GM20000 (cell line): Measurements from ENCODE around the gene CDKAL1.

Experiments
- DNase-seq: peaks from one replicate; pipeline ENCODE4 v3.0.0; 2012; ENCODE audit warnings: low spot score
- TF ChIP-seq, protein P1 (sequence below): IDR thresholded peaks from 2 replicates; pipeline ENCODE4 v1.5.1; 2012; ENCODE audit warnings: mild to moderate bottlenecking, control low read depth; ENCODE audit errors: extremely low read depth, missing control alignments

Gene CDKAL1

DNA sequence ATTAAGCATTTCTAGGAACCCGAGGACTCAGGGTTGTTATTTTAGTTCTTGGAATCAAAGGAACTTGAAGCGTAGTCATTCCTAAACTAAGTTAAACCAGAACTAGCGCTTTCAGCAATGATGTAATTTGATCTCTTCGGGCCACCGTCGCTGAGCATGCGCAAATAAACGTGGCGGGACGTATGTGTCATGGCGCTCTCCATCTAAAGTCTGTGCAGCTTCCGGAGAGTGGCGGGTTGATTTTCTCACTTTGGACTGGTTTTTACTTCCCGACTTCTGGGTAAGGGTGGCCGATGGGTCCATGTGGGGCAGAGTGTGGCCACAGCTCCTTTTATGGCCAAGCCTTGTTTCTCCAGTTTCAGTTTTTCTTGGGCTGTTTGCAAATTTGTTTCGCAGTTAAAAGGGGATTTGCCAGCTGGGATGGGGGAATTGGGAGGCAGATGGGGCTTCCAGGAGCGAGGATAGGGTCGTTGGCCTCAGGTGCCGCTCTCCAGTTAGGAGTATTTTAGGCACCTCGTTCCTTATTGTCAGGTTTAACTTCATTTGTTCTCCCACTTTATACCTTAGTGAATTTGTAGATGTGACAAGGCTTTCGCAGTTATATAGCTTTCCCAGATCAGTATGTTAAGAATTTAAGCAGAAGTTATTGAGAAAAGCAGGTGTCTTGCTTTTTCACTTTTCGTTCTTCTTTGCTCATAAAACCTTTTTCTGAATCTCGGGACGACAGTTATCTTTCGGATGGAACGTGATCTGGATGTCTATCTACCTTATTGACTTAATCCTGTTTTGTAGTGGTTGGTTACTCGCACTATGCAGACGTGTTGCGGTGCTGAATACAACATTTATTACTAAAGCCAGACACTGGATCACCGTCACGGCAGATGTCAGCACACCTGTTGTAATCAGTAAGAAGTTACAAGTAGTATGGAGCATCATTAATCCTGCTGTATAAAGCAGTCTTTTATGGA lies at the start of gene CDKAL1:
CDKAL1 (plus strand) TSS at position 163 of the 968 bp plus-strand sequence. CDS start 11,894 bp downstream, outside the sequence.
- TF ChIP-seq, protein P1, sequence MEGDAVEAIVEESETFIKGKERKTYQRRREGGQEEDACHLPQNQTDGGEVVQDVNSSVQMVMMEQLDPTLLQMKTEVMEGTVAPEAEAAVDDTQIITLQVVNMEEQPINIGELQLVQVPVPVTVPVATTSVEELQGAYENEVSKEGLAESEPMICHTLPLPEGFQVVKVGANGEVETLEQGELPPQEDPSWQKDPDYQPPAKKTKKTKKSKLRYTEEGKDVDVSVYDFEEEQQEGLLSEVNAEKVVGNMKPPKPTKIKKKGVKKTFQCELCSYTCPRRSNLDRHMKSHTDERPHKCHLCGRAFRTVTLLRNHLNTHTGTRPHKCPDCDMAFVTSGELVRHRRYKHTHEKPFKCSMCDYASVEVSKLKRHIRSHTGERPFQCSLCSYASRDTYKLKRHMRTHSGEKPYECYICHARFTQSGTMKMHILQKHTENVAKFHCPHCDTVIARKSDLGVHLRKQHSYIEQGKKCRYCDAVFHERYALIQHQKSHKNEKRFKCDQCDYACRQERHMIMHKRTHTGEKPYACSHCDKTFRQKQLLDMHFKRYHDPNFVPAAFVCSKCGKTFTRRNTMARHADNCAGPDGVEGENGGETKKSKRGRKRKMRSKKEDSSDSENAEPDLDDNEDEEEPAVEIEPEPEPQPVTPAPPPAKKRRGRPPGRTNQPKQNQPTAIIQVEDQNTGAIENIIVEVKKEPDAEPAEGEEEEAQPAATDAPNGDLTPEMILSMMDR, result no peak
- DNase-seq, result peak; percentile 74

DNA sequence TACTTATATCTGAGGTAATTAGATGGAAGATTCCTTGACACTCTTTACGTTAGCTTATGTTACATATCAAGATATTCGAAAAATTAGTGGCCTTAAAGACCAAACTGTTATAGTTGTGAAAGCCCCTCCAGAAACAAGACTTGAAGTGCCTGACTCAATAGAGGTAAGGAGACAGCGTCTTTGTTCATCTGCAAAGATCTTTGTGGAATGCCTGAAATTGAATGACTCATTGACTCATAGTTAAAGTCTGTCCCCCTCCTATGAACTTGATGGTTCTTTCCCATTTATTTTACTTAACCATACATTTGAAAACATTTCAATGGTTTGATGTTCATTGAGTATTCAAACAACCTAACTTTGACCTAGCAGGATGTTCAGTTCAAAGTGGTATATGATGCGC lies 47.6 kb upstream of the CDKAL1 start:
- TF ChIP-seq, protein P1, result no peak
- DNase-seq, result no peak

DNA sequence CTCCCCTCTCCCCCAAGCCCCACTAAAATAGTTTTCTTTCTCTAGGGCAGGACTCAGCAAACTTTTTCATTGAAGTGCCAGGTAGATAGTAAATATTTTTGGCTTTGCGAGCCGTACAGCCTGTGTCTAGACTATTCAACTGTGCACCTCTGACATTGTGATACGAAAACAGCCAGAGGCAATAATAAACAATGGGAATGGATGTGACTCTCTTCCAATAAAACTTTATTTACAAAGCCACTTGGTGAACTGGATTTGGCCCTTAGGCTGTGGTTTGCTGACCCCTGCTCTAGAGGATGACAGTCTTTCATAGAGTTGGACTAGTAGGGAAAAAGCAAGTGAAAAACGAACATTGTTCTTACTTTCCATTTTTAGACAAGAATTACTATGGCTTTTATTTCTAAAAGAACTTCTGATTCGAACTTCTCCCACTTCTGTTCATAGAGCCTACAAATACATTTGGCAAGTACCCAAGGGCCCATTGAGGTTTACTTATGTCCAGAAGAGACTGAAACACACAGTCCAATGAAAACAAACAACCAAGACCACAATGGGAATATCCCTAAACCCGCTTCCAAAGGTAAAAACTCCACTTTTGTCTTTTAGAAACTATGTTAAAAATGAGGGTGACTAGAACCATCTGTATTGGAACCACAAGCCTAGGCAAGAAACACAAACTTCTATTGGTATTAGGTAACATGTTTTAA lies 46.4 kb upstream of the CDKAL1 start:
- DNase-seq, result no peak
- TF ChIP-seq, protein P1, result no peak

DNA sequence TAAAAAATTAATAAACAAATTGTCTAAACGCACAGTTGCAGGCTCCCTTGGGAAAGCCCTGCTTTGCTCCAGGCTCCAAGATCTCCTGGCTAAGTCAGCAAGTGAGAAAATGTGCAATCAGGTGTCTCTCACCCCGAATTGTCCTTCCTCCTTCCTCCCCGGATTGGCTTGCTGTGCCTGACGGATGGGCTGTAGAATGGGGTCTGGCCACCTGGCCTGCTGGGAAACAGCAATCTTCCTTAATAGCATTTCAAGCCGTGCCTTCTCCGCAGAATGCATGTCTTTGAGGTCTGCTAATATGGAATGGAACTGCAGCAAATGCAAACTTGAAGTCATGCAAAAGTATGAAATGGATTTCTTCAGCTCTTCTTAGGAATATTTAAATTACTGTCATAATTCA lies 43.7 kb upstream of the CDKAL1 start:
- TF ChIP-seq, protein P1, result no peak
- no peak for DNase-seq

DNA sequence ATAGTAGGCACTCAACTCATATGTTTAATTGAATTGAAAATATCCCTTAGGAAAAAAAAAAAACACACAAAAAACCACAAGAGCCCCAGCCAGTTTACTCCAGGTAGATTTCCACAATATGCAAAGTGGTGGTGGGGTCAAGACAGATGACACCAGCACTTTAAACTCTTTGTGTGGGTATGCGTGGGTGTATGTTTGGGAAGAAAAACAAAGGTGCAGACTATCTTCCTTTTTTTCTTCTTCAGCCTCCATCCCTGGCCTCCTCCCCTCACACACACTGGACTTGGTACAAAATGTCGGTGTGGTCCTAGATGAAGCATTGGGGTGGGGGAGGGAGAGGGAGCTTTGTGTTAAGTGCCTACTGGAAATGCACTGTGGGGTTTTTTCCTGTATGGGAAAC lies 42.2 kb upstream of the CDKAL1 start:
- no peak for DNase-seq
- TF ChIP-seq, protein P1, result no peak

DNA sequence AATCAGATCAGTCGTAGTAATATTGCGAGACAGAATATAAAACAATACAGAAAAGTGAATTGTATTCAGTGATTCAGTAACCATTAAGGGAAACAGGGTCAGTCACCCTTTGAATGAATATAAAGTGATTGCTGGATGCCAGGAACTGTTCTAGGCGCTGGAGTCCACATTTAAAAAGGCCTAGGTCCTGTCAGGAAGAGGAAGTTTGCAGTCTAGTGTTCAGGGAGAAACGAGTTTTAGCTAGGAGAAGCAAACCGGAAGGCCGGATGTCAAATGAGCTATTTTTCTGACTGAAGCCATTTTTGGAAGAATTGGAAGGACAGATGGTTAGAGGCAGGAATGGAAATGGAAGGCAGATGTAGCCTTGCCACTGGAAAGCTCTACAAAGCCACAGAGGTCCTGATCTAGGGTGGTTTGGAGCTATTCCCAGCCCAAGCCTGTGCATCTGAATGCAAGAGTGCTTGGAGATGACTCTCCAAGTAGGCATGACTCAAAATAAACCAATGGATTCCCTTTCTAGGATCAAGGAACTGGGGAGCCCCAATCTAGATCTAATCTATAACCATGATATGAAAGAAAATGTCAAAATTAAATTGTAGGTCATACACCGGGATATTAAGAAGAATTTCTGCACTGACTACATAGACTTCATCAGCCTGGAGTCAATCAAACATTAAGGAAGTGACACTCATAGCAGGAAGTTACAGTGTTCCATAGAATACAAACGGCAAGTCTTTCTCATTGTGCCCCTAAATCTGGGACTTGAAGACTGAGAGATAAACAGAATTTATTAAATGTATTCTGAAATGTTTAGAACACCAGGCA lies 36.8 kb upstream of the CDKAL1 start:
- no peak for DNase-seq
- TF ChIP-seq, protein P1, result no peak
